Peyer's patch (tissue), 4 donors: ENCODE results near the gene STXBP5L.
"Not testable (repeated sequence)": the region's sequence is repeated elsewhere in the genome, so short reads cannot be mapped to it uniquely, and the experiment has no call there.

Experiments used
- POLR2A ChIP-seq, 2 donors: fragments of 450-650 bp; IDR thresholded peaks; one replicate each; pipeline ENCODE4 v1.5.1; 2017; ENCODE audit warnings: antibody characterized with exemption in 2 of 2, mild to moderate bottlenecking in 2 of 2, moderate library complexity in 2 of 2
- TF ChIP-seq, protein P1 (sequence below), 6 experiments: fragments of 450-650 bp in 4 of 6; fragments of 200-600 bp in 2 of 6; sonication (generic) in 1 of 6; IDR thresholded peaks; one replicate each; pipeline ENCODE4 v1.5.1; 2017 to 2019; ENCODE audit warnings: antibody characterized with exemption in 6 of 6, mild to moderate bottlenecking in 3 of 6, moderate library complexity in 1 of 6

DNA sequence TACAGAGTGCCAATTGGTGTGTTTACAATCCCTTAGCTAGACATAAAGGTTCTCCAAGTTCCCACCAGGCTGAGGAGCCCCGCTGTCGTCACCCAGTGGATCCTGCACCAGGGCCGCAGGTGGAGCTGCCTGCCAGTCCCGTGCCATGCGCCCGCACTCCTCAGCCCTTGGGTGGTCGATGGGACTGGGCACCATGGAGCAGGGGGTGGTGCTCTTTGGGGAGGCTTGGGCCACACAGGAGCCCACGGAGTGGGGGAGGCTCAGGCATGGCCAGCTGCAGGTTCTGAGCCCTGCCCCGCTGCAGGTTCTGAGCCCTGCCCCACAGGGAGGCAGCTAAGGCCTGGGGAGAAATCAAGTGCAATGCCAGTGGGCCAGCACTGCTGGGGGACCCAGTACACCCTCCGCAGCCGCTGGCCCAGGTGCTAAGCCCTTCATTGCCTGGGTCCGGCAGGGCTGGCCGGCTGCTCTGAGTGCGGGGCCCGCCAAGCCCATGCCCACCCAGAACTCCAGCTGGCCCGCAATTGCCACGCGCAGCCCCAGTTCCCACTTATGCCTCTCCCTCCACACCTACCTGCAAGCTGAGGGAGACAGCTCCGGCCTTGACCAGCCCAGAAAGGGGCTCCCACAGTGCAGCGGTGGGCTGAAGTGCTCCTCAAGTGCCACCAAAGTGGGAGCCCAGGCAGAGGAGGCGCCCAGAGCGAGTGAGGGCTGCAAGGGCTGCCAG, 170.5 kb downstream of the STXBP5L start:
- TF ChIP-seq, protein P1, sequence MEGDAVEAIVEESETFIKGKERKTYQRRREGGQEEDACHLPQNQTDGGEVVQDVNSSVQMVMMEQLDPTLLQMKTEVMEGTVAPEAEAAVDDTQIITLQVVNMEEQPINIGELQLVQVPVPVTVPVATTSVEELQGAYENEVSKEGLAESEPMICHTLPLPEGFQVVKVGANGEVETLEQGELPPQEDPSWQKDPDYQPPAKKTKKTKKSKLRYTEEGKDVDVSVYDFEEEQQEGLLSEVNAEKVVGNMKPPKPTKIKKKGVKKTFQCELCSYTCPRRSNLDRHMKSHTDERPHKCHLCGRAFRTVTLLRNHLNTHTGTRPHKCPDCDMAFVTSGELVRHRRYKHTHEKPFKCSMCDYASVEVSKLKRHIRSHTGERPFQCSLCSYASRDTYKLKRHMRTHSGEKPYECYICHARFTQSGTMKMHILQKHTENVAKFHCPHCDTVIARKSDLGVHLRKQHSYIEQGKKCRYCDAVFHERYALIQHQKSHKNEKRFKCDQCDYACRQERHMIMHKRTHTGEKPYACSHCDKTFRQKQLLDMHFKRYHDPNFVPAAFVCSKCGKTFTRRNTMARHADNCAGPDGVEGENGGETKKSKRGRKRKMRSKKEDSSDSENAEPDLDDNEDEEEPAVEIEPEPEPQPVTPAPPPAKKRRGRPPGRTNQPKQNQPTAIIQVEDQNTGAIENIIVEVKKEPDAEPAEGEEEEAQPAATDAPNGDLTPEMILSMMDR (IDR thresholded peaks at IDR 0.05), result not testable (repeated sequence)
- not testable (repeated sequence) for TF ChIP-seq POLR2A (IDR thresholded peaks at IDR 0.05)
